ENCODE measurements around the gene GPR107. TPM values are rescaled to one million over a fixed set of nuclear protein-coding genes. Genes with fewer than 3 reads are reported as not detected.

The GPR107 gene
- total RNA-seq, 2 experiments from 2014 or later, result 18.2 to 19.0 TPM

DNA sequence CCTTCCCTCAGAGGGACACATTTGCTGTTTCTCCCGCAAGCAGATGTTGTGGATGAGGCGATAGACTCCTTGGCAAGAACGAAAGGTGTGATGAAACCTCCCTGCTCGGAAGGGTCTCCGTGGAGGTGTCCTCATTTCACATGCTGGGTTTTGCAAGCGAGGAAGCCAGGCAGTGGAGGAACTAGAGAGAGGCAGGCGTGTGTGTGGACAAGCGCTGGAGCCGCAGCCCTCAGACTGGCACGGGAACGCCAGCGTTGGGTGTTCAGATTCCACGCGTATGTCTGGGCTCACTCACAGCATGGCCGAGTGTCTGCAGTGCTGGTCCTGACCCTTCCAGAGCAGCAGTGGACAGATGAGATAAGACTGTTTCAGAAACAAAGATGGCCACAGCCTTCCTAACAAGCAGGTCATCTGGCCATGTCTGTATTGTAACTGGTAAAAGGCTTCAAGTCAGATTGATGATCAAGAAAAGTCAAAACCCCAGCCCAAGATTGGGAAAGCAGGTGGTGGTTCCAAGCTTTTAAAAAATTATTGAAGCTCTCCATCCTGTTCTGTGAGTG is 83.5 kb downstream of the GPR107 start:
- ChIA-PET POLR2A (interaction anchor here (0.7 kb wide), 1 partner anchor 30 kb away, joined by 5 read pairs; no protein-coding TSS in a partner anchor), CTCF (no interaction called here)
- ATAC-seq (no peak), DNase-seq (no peak)
- Mint-ChIP-seq H3K36me3 (ENCODE audit: low read depth) (peaks cover 31% of the 10 kb centered on the region), H3K27me3 (no peaks in the 10 kb centered on the region), H3K4me1 (ENCODE audit: low read depth) (peaks cover 55% of the 10 kb centered on the region), H3K9me3 (no peaks in the 10 kb centered on the region), H3K27ac (no peak overlapping the region), H3K4me3 (no peak overlapping the region)
- TF ChIP-seq, protein P1, sequence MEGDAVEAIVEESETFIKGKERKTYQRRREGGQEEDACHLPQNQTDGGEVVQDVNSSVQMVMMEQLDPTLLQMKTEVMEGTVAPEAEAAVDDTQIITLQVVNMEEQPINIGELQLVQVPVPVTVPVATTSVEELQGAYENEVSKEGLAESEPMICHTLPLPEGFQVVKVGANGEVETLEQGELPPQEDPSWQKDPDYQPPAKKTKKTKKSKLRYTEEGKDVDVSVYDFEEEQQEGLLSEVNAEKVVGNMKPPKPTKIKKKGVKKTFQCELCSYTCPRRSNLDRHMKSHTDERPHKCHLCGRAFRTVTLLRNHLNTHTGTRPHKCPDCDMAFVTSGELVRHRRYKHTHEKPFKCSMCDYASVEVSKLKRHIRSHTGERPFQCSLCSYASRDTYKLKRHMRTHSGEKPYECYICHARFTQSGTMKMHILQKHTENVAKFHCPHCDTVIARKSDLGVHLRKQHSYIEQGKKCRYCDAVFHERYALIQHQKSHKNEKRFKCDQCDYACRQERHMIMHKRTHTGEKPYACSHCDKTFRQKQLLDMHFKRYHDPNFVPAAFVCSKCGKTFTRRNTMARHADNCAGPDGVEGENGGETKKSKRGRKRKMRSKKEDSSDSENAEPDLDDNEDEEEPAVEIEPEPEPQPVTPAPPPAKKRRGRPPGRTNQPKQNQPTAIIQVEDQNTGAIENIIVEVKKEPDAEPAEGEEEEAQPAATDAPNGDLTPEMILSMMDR (IDR thresholded peaks at IDR 0.05), result no peak
- intact Hi-C loops (cut with micrococcal nuclease), result no loop called here

DNA sequence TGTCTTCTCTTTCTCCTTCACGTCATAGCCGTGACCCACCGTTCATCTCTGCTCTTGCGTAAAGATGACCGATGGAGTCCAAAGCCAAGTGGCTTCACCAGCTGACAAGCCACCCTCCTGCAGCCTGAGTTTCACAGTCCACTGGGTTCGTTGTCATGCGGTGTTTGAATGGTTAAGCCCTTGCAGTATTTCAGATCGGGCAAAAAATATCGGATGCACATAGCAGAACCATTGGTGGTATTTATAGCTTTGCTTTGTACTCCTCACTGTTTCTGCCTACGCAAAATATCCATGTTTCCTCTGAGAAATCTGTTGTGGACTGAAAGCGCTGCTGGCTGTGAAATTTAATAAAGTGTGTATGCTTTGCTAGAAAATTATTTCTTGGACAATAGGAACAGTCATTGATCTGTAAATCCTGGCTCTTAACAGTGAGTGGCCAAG is 84.0 kb downstream of the GPR107 start:
- DNase-seq (no peak), ATAC-seq (no peak)
- ChIA-PET POLR2A (interaction anchor here (0.7 kb wide), 1 partner anchor 30 kb away, joined by 5 read pairs; no protein-coding TSS in a partner anchor), CTCF (no interaction called here)
- Mint-ChIP-seq H3K4me1 (ENCODE audit: low read depth) (peaks cover 60% of the 10 kb centered on the region), H3K36me3 (ENCODE audit: low read depth) (peaks cover 31% of the 10 kb centered on the region), H3K27ac (no peak overlapping the region), H3K27me3 (no peaks in the 10 kb centered on the region), H3K4me3 (no peak overlapping the region), H3K9me3 (no peaks in the 10 kb centered on the region)
- TF ChIP-seq, protein P1 (IDR thresholded peaks at IDR 0.05), result no peak
- intact Hi-C loops (cut with micrococcal nuclease), result no loop called here

DNA sequence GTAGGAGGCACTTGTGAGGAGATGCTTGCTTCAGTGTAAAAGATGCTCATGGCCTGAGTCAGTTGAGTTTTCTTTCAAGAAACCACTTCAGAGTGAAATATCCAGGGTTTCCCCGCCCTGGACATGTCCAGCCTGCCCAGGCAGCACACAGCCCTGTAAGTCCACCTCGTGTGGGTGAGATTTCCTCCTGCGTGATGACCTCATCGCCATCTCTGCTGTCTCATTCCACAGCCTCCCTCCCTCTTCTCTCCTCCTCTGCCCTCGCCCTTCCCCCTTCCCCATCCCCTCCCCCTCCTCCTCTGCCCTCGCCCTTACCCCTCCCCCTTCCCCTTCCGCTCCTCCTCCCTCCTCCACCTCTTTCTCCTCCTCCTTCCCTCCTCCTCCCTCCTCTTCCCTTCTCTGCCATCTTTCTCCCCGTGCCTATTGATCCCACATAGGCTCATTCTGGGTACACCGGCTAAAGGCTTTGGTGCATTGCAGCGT is 84.5 kb downstream of the GPR107 start:
- no peak overlapping the region for H3K4me3 Mint-ChIP-seq
- ATAC-seq (no peak), DNase-seq (no peak)
- ChIA-PET CTCF (no interaction called here), POLR2A (interaction anchor here (1.0 to 6.4 kb wide), 2 partner anchors 9 to 184 kb away, joined by 3 to 65 read pairs; no protein-coding TSS in a partner anchor)
- peaks cover 31% of the 10 kb centered on the region for H3K36me3 Mint-ChIP-seq (ENCODE audit: low read depth)
- H3K4me1 Mint-ChIP-seq (ENCODE audit: low read depth), result peaks cover 61% of the 10 kb centered on the region
- H3K9me3 Mint-ChIP-seq, result no peaks in the 10 kb centered on the region
- intact Hi-C loops (cut with micrococcal nuclease), result no loop called here
- TF ChIP-seq, protein P1 (IDR thresholded peaks at IDR 0.05), result no peak
- no peak overlapping the region for H3K27ac Mint-ChIP-seq
- peaks cover under 1% of the 10 kb centered on the region for H3K27me3 Mint-ChIP-seq

DNA sequence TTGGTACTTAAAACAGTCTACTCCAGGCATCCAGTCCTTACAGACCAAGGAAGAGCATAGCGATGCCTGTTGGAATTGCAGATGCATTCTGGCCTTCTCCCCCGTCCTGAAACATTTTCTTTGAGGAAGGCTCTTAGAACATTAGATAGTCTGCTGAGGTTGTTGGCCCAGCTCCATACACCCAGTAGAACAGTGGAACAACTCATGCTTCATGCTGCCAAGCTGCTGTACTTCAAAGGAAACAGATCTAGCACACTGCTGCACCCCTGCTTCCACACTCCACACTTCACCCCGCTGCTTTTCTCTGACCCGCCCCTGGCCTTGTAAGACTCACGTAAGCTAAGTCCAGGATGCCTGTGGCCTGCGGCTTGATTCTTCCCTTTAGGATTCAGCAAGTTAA is 85.1 kb downstream of the GPR107 start:
- ChIA-PET CTCF (no interaction called here), POLR2A (interaction anchor here (1.0 to 6.4 kb wide), 2 partner anchors 9 to 184 kb away, joined by 3 to 65 read pairs; no protein-coding TSS in a partner anchor)
- peaks cover 31% of the 10 kb centered on the region for H3K36me3 Mint-ChIP-seq (ENCODE audit: low read depth)
- intact Hi-C loops (cut with micrococcal nuclease), result no loop called here
- peak overlapping the region; percentile 65 for H3K27ac Mint-ChIP-seq
- peak; percentile 29 for ATAC-seq
- no peaks in the 10 kb centered on the region for H3K9me3 Mint-ChIP-seq
- H3K4me1 Mint-ChIP-seq (ENCODE audit: low read depth), result peaks cover 67% of the 10 kb centered on the region
- TF ChIP-seq, protein P1 (IDR thresholded peaks at IDR 0.05), result no peak
- no peak overlapping the region for H3K4me3 Mint-ChIP-seq
- peaks cover 6% of the 10 kb centered on the region for H3K27me3 Mint-ChIP-seq
- DNase-seq, result peak; percentile 42

DNA sequence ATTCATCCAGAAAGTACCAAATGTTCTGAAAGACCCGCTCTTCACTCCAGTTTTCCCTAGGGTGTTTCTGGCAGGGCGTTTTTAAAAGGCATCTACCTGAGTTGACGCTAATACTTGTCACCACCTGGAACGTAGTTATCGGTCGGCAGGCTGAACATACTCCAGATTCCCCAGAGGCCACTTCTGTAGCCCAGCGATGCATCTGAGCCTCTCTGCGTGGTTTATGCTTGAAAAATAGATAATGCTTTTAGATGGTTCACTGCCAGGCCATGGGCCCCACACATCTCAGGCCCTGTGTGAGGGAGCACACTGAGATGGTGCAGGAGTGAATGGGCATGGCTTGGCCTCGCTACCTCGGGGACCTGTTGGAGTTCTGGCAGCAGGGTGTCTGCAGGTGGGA is 85.5 kb downstream of the GPR107 start:
- TF ChIP-seq, protein P1 (IDR thresholded peaks at IDR 0.05), result no peak
- POLR2A ChIA-PET, result interaction anchor here (0.5 to 6.4 kb wide), 3 partner anchors 10 to 185 kb away, joined by 3 to 65 read pairs (median 3); no protein-coding TSS in a partner anchor
- intact Hi-C loops (cut with micrococcal nuclease), result no loop called here
- DNase-seq, result no peak
- Mint-ChIP-seq H3K4me1 (ENCODE audit: low read depth) (peaks cover 70% of the 10 kb centered on the region), H3K27me3 (peaks cover 9% of the 10 kb centered on the region), H3K27ac (no peak overlapping the region), H3K9me3 (no peaks in the 10 kb centered on the region), H3K36me3 (ENCODE audit: low read depth) (peaks cover 31% of the 10 kb centered on the region), H3K4me3 (no peak overlapping the region)
- CTCF ChIA-PET, result no interaction called here
- ATAC-seq, result no peak

Measured in activated CD8-positive, alpha-beta T cell treated with anti-CD3 and anti-CD28 coated beads for 36 hours (primary cell).